GM23338 (cell line): ENCODE data around the gene TNNT2. TPM values are rescaled to one million over a fixed set of nuclear protein-coding genes. Genes with fewer than 3 reads are reported as not detected.

Source experiments
- ATAC-seq: fragments of 200-7000 bp; cut with Tn5 transposase; 3 replicates; pipeline ENCODE4 v1.9.1; 2020
- DNase-seq: peaks from one replicate; pipeline ENCODE4 v3.0.0-alpha.2; 2015; ENCODE audit warnings: low spot score
- H2AFZ ChIP-seq: fragments of 200-600 bp; sonication (generic); 2 replicates; pipeline ENCODE4 v1.8.0; 2016; ENCODE audit warnings: antibody characterized with exemption, mild to moderate bottlenecking, moderate library complexity
- H3F3A ChIP-seq: fragments of 200-600 bp; sonication (generic); replicated peaks from 2 replicates; pipeline ENCODE4 v1.8.0; 2017; ENCODE audit warnings: antibody characterized with exemption, mixed run types, low read depth
- H3K27ac ChIP-seq: fragments of 200-600 bp; sonication (generic); 2 replicates; pipeline ENCODE4 v1.6.1; 2016; ENCODE audit warnings: low read depth
- H3K27me3 ChIP-seq: fragments of 200-600 bp; sonication (generic); 2 replicates; pipeline ENCODE4 v1.8.0; 2016; ENCODE audit warnings: mild to moderate bottlenecking, mixed run types, moderate library complexity; ENCODE audit not compliant: insufficient read depth
- H3K36me3 ChIP-seq: fragments of 200-600 bp; sonication (generic); 2 replicates; pipeline ENCODE4 v1.8.0; 2016; ENCODE audit warnings: mild to moderate bottlenecking; ENCODE audit not compliant: insufficient read depth
- H3K4me1 ChIP-seq: fragments of 200-600 bp; sonication (generic); 2 replicates; pipeline ENCODE4 v1.8.0; 2016; ENCODE audit warnings: mild to moderate bottlenecking, moderate library complexity; ENCODE audit not compliant: insufficient read depth
- H3K4me2 ChIP-seq: fragments of 200-600 bp; sonication (generic); 2 replicates; pipeline ENCODE4 v1.7.1; 2017; ENCODE audit warnings: mixed run types
- H3K4me3 ChIP-seq: fragments of 200-600 bp; sonication (generic); 2 replicates; pipeline ENCODE4 v1.6.1; 2016; ENCODE audit warnings: mixed run types
- H3K79me2 ChIP-seq: fragments of 200-600 bp; sonication (generic); replicated peaks from 2 replicates; pipeline ENCODE4 v1.8.0; 2017; ENCODE audit warnings: mild to moderate bottlenecking; ENCODE audit not compliant: insufficient read depth
- H3K9me2 ChIP-seq: fragments of 200-600 bp; sonication (generic); 2 replicates; pipeline ENCODE4 v1.8.0; 2017; ENCODE audit not compliant: insufficient read depth
- H4K20me1 ChIP-seq: fragments of 200-600 bp; sonication (generic); replicated peaks from 2 replicates; pipeline ENCODE4 v1.8.0; 2017; ENCODE audit warnings: mild to moderate bottlenecking; ENCODE audit not compliant: insufficient read depth
- H3K27ac Mint-ChIP-seq: 2 replicates; pipeline ENCODE4 v1.8.0; 2020; ENCODE audit warnings: inconsistent platforms, mild to moderate bottlenecking, moderate library complexity, mixed read lengths
- H3K27me3 Mint-ChIP-seq: 3 replicates; pipeline ENCODE4 v1.8.0; 2022; ENCODE audit warnings: low read depth, mild to moderate bottlenecking, moderate library complexity, mixed read lengths, inconsistent platforms; ENCODE audit not compliant: insufficient read depth, poor library complexity
- H3K36me3 Mint-ChIP-seq: 3 replicates; pipeline ENCODE4 v1.8.0; 2021; ENCODE audit warnings: low read depth, mild to moderate bottlenecking, inconsistent platforms, moderate library complexity, mixed read lengths
- H3K4me1 Mint-ChIP-seq: 3 replicates; pipeline ENCODE4 v1.8.0; 2020; ENCODE audit warnings: mild to moderate bottlenecking, inconsistent platforms, mixed read lengths
- H3K4me3 Mint-ChIP-seq: 3 replicates; pipeline ENCODE4 v1.8.0; 2021; ENCODE audit warnings: moderate library complexity, mild to moderate bottlenecking, inconsistent platforms, mixed read lengths
- H3K9me3 Mint-ChIP-seq: 3 replicates; pipeline ENCODE4 v1.8.0; 2020; ENCODE audit warnings: moderate library complexity, mild to moderate bottlenecking, inconsistent platforms, mixed read lengths
- CREB1 ChIP-seq: fragments of 250-450 bp; sonication (Bioruptor Pico); IDR thresholded peaks from 2 replicates; pipeline ENCODE4 v1.5.0; 2020; ENCODE audit warnings: low read depth, mild to moderate bottlenecking, moderate library complexity
- EZH2phosphoT487 ChIP-seq: fragments of 200-600 bp; sonication (generic); IDR thresholded peaks from one replicate; pipeline ENCODE4 v1.8.1; 2018; ENCODE audit warnings: antibody characterized with exemption; ENCODE audit not compliant: unreplicated experiment
- NANOG ChIP-seq: IDR thresholded peaks from 2 replicates; pipeline ENCODE4 v1.6.1; 2016; ENCODE audit warnings: antibody characterized with exemption, borderline replicate concordance
- POLR2AphosphoS5 ChIP-seq: IDR thresholded peaks from 2 replicates; pipeline ENCODE4 v1.6.1; 2016; ENCODE audit warnings: antibody characterized with exemption, low read depth
- STAT1 ChIP-seq: IDR thresholded peaks from one replicate; pipeline ENCODE4 v1.6.1; 2016; ENCODE audit warnings: antibody characterized with exemption; ENCODE audit not compliant: unreplicated experiment
- ZNF114 ChIP-seq: fragments of 250-450 bp; sonication (Bioruptor Pico); IDR thresholded peaks from 2 replicates; pipeline ENCODE4 v1.5.0; 2020; ENCODE audit warnings: mild to moderate bottlenecking, moderate library complexity
- ZNF462 ChIP-seq: fragments of 250-450 bp; sonication (Bioruptor Pico); IDR thresholded peaks from 2 replicates; pipeline ENCODE4 v1.5.0; 2020; ENCODE audit warnings: mild to moderate bottlenecking, moderate library complexity
- polyA plus RNA-seq: library from polyadenylated mRNA; unstranded; fragments of >200 nt; fragmentation: Nextera tagmentation; extraction: Ambion mirVana; gene quantifications from 2 replicates; pipeline ENCODE4 v1.2.1, GENCODE V29; 2016
- total RNA-seq: library from RNA; depleted of rRNA; stranded (reverse); fragments of >200 nt; shearing (Covaris generic); gene quantifications from 2 replicates; pipeline ENCODE4 v1.2.3, GENCODE V29; 2014
- TF ChIP-seq, protein P1 (sequence below): IDR thresholded peaks from 2 replicates; pipeline ENCODE4 v1.6.1; 2016; ENCODE audit warnings: antibody characterized with exemption

The TNNT2 gene
- total and polyA plus RNA-seq, 2 experiments from 2014 or later = 7.5 to 19.1 TPM

DNA sequence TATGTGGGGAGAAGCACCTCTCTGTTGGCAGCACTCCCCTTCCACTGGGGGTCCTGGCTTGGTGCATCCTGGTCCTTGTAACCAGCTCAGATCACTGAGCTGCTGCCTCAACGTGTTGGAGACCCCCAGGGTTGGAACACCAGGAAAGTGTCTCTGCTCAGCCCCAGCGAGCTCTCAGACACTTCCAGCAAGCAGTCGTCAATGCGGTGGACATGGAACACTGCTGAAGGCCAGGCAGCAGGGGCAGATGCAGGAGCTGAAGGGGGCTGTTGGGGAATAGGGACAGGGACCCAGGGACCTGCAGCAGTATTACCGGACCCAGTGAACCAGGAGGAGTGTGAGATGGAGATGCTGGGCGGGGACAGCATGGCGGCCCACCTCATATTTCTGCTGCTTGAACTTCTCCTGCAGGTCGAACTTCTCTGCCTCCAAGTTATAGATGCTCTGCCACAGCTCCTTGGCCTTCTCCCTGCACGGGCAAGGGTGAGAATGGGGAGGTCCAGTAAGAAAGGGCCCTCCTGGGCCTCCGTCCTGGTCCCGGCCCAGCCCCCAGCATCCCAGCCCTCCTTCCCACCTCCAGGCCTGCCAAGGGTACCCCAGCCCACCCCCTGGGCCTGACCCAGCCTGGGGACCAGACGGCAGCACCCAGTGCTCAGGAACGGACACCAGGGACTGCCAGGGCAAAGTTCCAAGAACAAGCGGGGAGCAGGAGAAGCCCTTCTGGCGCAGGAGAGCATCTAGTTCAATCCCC is 16.4 kb downstream of the TNNT2 start (continued):
- TF ChIP-seq ZNF462 (CRISPR knock-in tag) (no peak), NANOG (no peak), STAT1 (no peak), EZH2phosphoT487 (no peak), CREB1 (CRISPR knock-in tag) (no peak), POLR2AphosphoS5 (no peak)
- TF ChIP-seq, protein P1, sequence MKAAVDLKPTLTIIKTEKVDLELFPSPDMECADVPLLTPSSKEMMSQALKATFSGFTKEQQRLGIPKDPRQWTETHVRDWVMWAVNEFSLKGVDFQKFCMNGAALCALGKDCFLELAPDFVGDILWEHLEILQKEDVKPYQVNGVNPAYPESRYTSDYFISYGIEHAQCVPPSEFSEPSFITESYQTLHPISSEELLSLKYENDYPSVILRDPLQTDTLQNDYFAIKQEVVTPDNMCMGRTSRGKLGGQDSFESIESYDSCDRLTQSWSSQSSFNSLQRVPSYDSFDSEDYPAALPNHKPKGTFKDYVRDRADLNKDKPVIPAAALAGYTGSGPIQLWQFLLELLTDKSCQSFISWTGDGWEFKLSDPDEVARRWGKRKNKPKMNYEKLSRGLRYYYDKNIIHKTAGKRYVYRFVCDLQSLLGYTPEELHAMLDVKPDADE = no peak

DNA sequence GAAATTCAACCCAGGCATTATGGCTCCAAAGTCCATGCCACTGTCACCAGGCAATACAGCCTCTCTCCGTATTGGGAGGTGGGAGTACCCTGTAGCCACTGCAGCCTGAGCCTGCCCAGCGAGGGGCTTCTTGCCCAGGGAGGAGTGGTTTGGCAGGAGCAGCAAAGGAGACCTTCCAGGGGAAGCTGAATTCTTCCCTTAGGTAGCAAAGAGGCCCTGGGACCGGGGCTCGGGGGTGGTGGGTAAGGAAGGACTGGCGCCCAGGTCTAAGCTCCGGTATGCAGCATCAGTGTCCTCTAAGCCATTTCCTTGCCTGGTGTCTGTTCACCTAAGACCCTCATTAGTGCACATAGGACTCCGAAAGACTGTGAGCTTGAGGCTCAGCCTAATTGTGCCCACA is 17.0 kb downstream of the TNNT2 start:
- Histone ChIP-seq H3F3A (no peaks in the 10 kb centered on the region), H3K79me2 (no peaks in the 10 kb centered on the region), H3K27ac (no peak overlapping the region), H3K4me1 (peaks cover 9% of the 10 kb centered on the region), H3K36me3 (no peaks in the 10 kb centered on the region), H2AFZ (no peak overlapping the region), H3K4me3 (no peak overlapping the region), H4K20me1 (no peaks in the 10 kb centered on the region), H3K4me2 (no peak overlapping the region), H3K27me3 (no peaks in the 10 kb centered on the region), H3K9me2 (no peaks in the 10 kb centered on the region)
- peaks cover 25% of the 10 kb centered on the region for H3K27me3 Mint-ChIP-seq
- no peaks in the 10 kb centered on the region for H3K9me3 Mint-ChIP-seq
- no peak for DNase-seq
- no peaks in the 10 kb centered on the region for H3K36me3 Mint-ChIP-seq
- TF ChIP-seq NANOG (no peak), ZNF114 (no peak)
- no peak for ATAC-seq
- no peak overlapping the region for H3K27ac Mint-ChIP-seq
- peaks cover 20% of the 10 kb centered on the region for H3K4me1 Mint-ChIP-seq
- no peak overlapping the region for H3K4me3 Mint-ChIP-seq
